Amniotic epithelial cell (primary cell): ENCODE measurements around the gene IDH3G.

Experiments
- DNase-seq: peaks from one replicate; pipeline ENCODE4 v3.0.0-alpha.2; 2010; ENCODE audit warnings: low read depth

IDH3G gene

GRCh38 chrX:153773218-153773611 lies 21.0 kb downstream of the IDH3G start:
- DNase-seq, result no peak

- DNase-seq, result no peak
These were observed 21.6 kb downstream of the IDH3G start for GRCh38 chrX:153772316-153773217.

- no peak for DNase-seq
These were observed 22.5 kb downstream of the IDH3G start for GRCh38 chrX:153771415-153772315.

GRCh38 chrX:153770601-153771414 lies 23.4 kb downstream of the IDH3G start:
- DNase-seq, result no peak

- no peak for DNase-seq
These were observed 24.1 kb downstream of the IDH3G start for GRCh38 chrX:153769865-153770600.

GRCh38 chrX:153769158-153769864 lies 24.9 kb downstream of the IDH3G start:
- no peak for DNase-seq

GRCh38 chrX:153768311-153769157 lies 25.6 kb downstream of the IDH3G start:
- DNase-seq, result no peak

- no peak for DNase-seq
These were observed 26.5 kb downstream of the IDH3G start for GRCh38 chrX:153767674-153768055.

GRCh38 chrX:153766871-153767673 lies 27.1 kb downstream of the IDH3G start:
- no peak for DNase-seq

GRCh38 chrX:153766098-153766817 lies 27.9 kb downstream of the IDH3G start:
- DNase-seq, result peak; percentile 67

GRCh38 chrX:153765138-153766079 lies 28.8 kb downstream of the IDH3G start:
- peak; percentile 16 for DNase-seq

- no peak for DNase-seq
These were observed 29.4 kb downstream of the IDH3G start for GRCh38 chrX:153764786-153765137.

GRCh38 chrX:153763989-153764755 lies 30.0 kb downstream of the IDH3G start, which contains the start of gene PLXNB3:
TSS of gene PLXNB3 (plus strand) at chrX:153764249. CDS start at chrX:153765536, 1,287 bp downstream.
- peak; percentile 60 for DNase-seq

- DNase-seq, result no peak
These were observed 30.8 kb downstream of the IDH3G start for GRCh38 chrX:153763298-153763932.

GRCh38 chrX:153762626-153763173 lies 31.5 kb downstream of the IDH3G start:
- DNase-seq, result no peak
